GM21576 (cell line): ENCODE results near the gene GPR12.

Experiments
- ATAC-seq: cut with Tn5 transposase; IDR thresholded peaks from one replicate; pipeline ENCODE4 v1.9.1; 2021; ENCODE audit warnings: mild to moderate bottlenecking, moderate library complexity; ENCODE audit not compliant: unreplicated experiment

Gene GPR12

DNA sequence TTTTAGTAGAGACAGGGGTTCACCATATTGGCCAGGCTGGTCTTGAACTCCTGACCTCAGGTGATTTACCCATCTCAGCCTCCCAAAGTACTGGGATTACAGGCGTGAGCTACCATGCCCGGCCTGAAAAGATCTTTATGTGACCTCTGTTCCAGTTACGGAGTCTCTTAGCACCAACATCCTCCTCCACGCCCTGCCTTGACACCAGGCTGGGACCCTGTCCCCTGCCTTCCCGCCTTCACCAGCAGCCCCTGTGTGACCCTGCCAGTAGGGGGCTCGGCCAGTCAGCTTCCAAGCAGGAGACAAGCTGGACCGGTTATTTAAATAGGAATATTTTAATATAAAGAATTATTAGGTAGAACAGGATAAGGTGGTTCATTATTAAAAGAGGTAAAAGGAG lies 54.2 kb downstream of the GPR12 start:
- no peak for ATAC-seq

DNA sequence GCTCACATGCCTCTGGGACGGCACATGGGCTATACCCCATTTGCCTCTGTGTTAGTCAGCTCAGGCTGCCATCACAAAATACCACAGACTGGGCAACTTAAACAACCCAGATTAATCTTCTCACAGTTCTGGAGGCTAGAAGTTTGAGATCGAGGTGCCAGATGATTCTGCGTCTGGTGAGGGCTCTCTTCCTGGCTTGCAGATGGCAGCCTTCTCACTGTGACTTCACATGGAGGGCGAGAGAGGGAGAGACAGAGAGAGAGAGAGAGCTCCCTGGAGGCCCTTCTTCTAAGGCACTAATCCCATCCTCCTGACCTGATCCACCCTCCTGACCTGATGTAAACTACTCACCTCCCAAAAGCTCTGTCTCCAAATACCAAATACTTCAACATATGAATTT lies 55.0 kb downstream of the GPR12 start:
- no peak for ATAC-seq
